SK-N-SH (cell line): ENCODE data around the gene ADAM11. TPM values are rescaled to one million over a fixed set of nuclear protein-coding genes. Genes with fewer than 3 reads are reported as not detected.
A peak's percentile ranks its signal among the peaks of the same experiment; 100 is the strongest.

Source experiments
- CTCF ChIA-PET: fragments of 300-600, 350-600 bp; formaldehyde crosslinking; extraction: SDS; loops from one replicate; lab custom pipeline; 2021; lab: Yijun Ruan, JAX
- POLR2A ChIA-PET: fragments of 350-600 bp; sonication (Branson Sonifier 250); formaldehyde crosslinking; extraction: SDS; loops from one replicate; lab custom pipeline; 2020; ENCODE audit warnings: antibody characterized with exemption, inconsistent platforms; lab: Yijun Ruan, JAX
- DNase-seq: peaks from one replicate; pipeline ENCODE4 v3.0.0; 2012
- H2AFZ ChIP-seq: fragments of 200-600 bp; sonication (generic); 2 replicates; pipeline ENCODE4 v1.8.1; 2016; ENCODE audit warnings: antibody characterized with exemption, mild to moderate bottlenecking, low read depth
- H3F3A ChIP-seq: fragments of 200-600 bp; sonication (generic); replicated peaks from 2 replicates; pipeline ENCODE3; 2016; ENCODE audit warnings: antibody characterized with exemption, mild to moderate bottlenecking; ENCODE audit not compliant: insufficient read depth
- H3K27ac ChIP-seq, 2 experiments: fragments of 200-500 bp in 1 of 2; fragments of 200-600 bp in 1 of 2; sonication (Bioruptor generic) in 1 of 2; sonication (generic), shearing (Covaris generic) in 1 of 2; 2 replicates each; pipeline versions ENCODE4 v1.5.1 to v1.6.1; 2014 to 2016; ENCODE audit warnings: low read depth in 2 of 2, inconsistent platforms in 1 of 2, low read length in 1 of 2, mild to moderate bottlenecking in 1 of 2, mixed read lengths in 1 of 2
- H3K27me3 ChIP-seq: fragments of 200-600 bp; sonication (generic), shearing (Covaris generic); 2 replicates; pipeline ENCODE4 v1.6.1; 2016; ENCODE audit warnings: mixed run types; ENCODE audit not compliant: insufficient read depth
- H3K36me3 ChIP-seq, 2 experiments: fragments of 200-500 bp in 1 of 2; fragments of 200-600 bp in 1 of 2; sonication (Bioruptor generic) in 1 of 2; sonication (generic) in 1 of 2; replicated peaks in 1 of 2; 2 replicates each; pipeline versions ENCODE3 to v1.5.1; 2014 to 2016; ENCODE audit warnings: low read length in 1 of 2, mild to moderate bottlenecking in 1 of 2; ENCODE audit not compliant: insufficient read depth in 2 of 2, control insufficient read depth in 1 of 2
- H3K4me1 ChIP-seq, 2 experiments: fragments of 200-500 bp in 1 of 2; fragments of 200-600 bp in 1 of 2; sonication (Bioruptor generic) in 1 of 2; sonication (generic), shearing (Covaris generic) in 1 of 2; 2 replicates each; pipeline versions ENCODE4 v1.5.1 to v1.6.1; 2014 to 2016; ENCODE audit warnings: low read depth in 1 of 2, low read length in 1 of 2, mixed run types in 1 of 2; ENCODE audit not compliant: insufficient read depth in 2 of 2, control insufficient read depth in 1 of 2
- H3K4me2 ChIP-seq: fragments of 200-600 bp; sonication (generic), shearing (Covaris generic); 2 replicates; pipeline ENCODE4 v1.6.1; 2017; ENCODE audit warnings: mixed run types
- H3K4me3 ChIP-seq, 2 experiments: fragments of 200-500 bp in 1 of 2; fragments of 200-600 bp in 1 of 2; sonication (Bioruptor generic) in 1 of 2; sonication (generic), shearing (Covaris generic) in 1 of 2; 2 replicates each; pipeline versions ENCODE4 v1.5.1 to v1.8.1; 2014 to 2016; ENCODE audit warnings: low read depth in 2 of 2, inconsistent platforms in 1 of 2, low read length in 1 of 2, mild to moderate bottlenecking in 1 of 2, mixed read lengths in 1 of 2, moderate library complexity in 1 of 2
- H3K79me2 ChIP-seq: fragments of 200-600 bp; sonication (generic); 2 replicates; pipeline ENCODE4 v1.8.1; 2017; ENCODE audit warnings: mild to moderate bottlenecking; ENCODE audit not compliant: insufficient read depth
- H3K9ac ChIP-seq: fragments of 200-600 bp; sonication (generic); 2 replicates; pipeline ENCODE4 v1.6.1; 2017; ENCODE audit warnings: mixed run types
- H3K9me2 ChIP-seq: fragments of 200-600 bp; sonication (generic); 2 replicates; pipeline ENCODE4 v1.6.1; 2017; ENCODE audit warnings: mixed run types
- H3K9me3 ChIP-seq: fragments of 200-600 bp; sonication (generic); 2 replicates; pipeline ENCODE4 v1.6.1; 2017; ENCODE audit warnings: mixed run types, mild to moderate bottlenecking, moderate library complexity
- H4K20me1 ChIP-seq: fragments of 200-600 bp; sonication (generic); 2 replicates; pipeline ENCODE4 v1.6.1; 2017; ENCODE audit warnings: mild to moderate bottlenecking, mixed run types; ENCODE audit not compliant: insufficient read depth
- CHD2 ChIP-seq: fragments of 150-350 bp; IDR thresholded peaks from 2 replicates; pipeline ENCODE4 v1.6.1; 2018; ENCODE audit warnings: low read length; ENCODE audit not compliant: partially characterized antibody
- FOXJ3 ChIP-seq: sonication (generic); formaldehyde crosslinking; IDR thresholded peaks from 2 replicates; pipeline ENCODE4 v1.5.1; 2020; ENCODE audit warnings: mild to moderate bottlenecking, missing genetic modification reagents
- GATA2 ChIP-seq: sonication (generic); formaldehyde crosslinking; IDR thresholded peaks from 2 replicates; pipeline ENCODE4 v1.5.0; 2020; ENCODE audit warnings: mild to moderate bottlenecking, missing genetic modification reagents
- JUND ChIP-seq: IDR thresholded peaks from 2 replicates; pipeline ENCODE4 v1.4.0; 2012
- MEF2A ChIP-seq: IDR thresholded peaks from 2 replicates; pipeline ENCODE4 v1.4.0; 2012; ENCODE audit warnings: low read depth, borderline replicate concordance
- MXI1 ChIP-seq: IDR thresholded peaks from 2 replicates; pipeline ENCODE4 v1.6.1; 2012; ENCODE audit warnings: mild to moderate bottlenecking, low read depth, low read length, improper control_type of control experiment
- NFIC ChIP-seq: IDR thresholded peaks from 2 replicates; pipeline ENCODE4 v1.4.0; 2012; ENCODE audit warnings: borderline replicate concordance
- NRF1 ChIP-seq: IDR thresholded peaks from 2 replicates; pipeline ENCODE4 v1.6.1; 2012; ENCODE audit warnings: low read depth, mild to moderate bottlenecking, low read length
- RAD21 ChIP-seq: IDR thresholded peaks from 2 replicates; pipeline ENCODE4 v1.6.1; 2012; ENCODE audit warnings: mild to moderate bottlenecking, low read length
- REST ChIP-seq: IDR thresholded peaks from 2 replicates; pipeline ENCODE4 v1.6.1; 2012; ENCODE audit warnings: mild to moderate bottlenecking, low read depth, low read length, moderate library complexity
- SMC3 ChIP-seq: IDR thresholded peaks from 2 replicates; pipeline ENCODE4 v1.6.1; 2012; ENCODE audit warnings: low read depth, low read length, improper control_type of control experiment
- TAF1 ChIP-seq: IDR thresholded peaks from 2 replicates; pipeline ENCODE4 v1.6.1; 2012; ENCODE audit warnings: low read depth, mild to moderate bottlenecking, low read length, moderate library complexity, borderline replicate concordance
- TEAD4 ChIP-seq: IDR thresholded peaks from 2 replicates; pipeline ENCODE4 v1.4.0; 2012; ENCODE audit warnings: mild to moderate bottlenecking, borderline replicate concordance; ENCODE audit not compliant: insufficient read depth
- YY1 ChIP-seq: IDR thresholded peaks from 2 replicates; pipeline ENCODE4 v1.4.0; 2012; ENCODE audit warnings: low read depth, mild to moderate bottlenecking
- ZBTB33 ChIP-seq: IDR thresholded peaks from 2 replicates; pipeline ENCODE4 v1.4.0; 2012; ENCODE audit warnings: low read depth, borderline replicate concordance
- WGBS: methylation state at CpG from one replicate; pipeline ENCODE4 v1.1.6; 2017; ENCODE audit warnings: low lambda C conversion rate; 5-methylcytosine and 5-hydroxymethylcytosine counted together
- polyA plus RNA-seq, 3 experiments: library from polyadenylated mRNA; depleted of rRNA; stranded (reverse); fragments of >200 nt; gene quantifications; 2 replicates each; pipeline ENCODE4 v1.2.3, GENCODE V29; 2012
- TF ChIP-seq, protein P1 (sequence below): IDR thresholded peaks from 2 replicates; pipeline ENCODE4 v1.4.0; 2012; ENCODE audit warnings: low read depth
- TF ChIP-seq, protein P2 (sequence below): fragments of 150-350 bp; IDR thresholded peaks from 2 replicates; pipeline ENCODE4 v1.6.1; 2017; ENCODE audit warnings: antibody characterized with exemption, low read length, low read depth, borderline replicate concordance
- TF ChIP-seq, protein P3 (sequence below): IDR thresholded peaks from 2 replicates; pipeline ENCODE4 v1.4.0; 2012; ENCODE audit warnings: low read depth, borderline replicate concordance

Gene ADAM11
- polyA plus RNA-seq, 1 of the 3 experiments (the other 2 are of a cell fraction), result 2.5 TPM

GRCh38 chr17:44794851-44795413 is 36.1 kb downstream of the ADAM11 start (continued):
- TF ChIP-seq ZBTB33 (no peak), MEF2A (0 out of 2 replicates have a peak, but pooled peaks have one; percentile 22), JUND (peak; percentile 63), NFIC (no peak), MXI1 (no peak), YY1 (0 out of 2 replicates have a peak, but pooled peaks have one; percentile 36), SMC3 (no peak)
- TF ChIP-seq, protein P1, sequence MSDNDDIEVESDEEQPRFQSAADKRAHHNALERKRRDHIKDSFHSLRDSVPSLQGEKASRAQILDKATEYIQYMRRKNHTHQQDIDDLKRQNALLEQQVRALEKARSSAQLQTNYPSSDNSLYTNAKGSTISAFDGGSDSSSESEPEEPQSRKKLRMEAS, result no peak
- TF ChIP-seq, protein P2, sequence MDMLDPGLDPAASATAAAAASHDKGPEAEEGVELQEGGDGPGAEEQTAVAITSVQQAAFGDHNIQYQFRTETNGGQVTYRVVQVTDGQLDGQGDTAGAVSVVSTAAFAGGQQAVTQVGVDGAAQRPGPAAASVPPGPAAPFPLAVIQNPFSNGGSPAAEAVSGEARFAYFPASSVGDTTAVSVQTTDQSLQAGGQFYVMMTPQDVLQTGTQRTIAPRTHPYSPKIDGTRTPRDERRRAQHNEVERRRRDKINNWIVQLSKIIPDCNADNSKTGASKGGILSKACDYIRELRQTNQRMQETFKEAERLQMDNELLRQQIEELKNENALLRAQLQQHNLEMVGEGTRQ, result no peak

GRCh38 chr17:44795421-44795820 is 36.6 kb downstream of the ADAM11 start:
- peaks cover 0 to 28% of the 10 kb centered on the region in 2 experiments for H3K36me3 ChIP-seq
- peaks cover 0 to 12% of the 10 kb centered on the region in 2 experiments; a peak in 1 of 4 replicates for H3K4me1 ChIP-seq
- H4K20me1 ChIP-seq, result no peaks in the 10 kb centered on the region
- H3K4me2 ChIP-seq, result 0 out of 2 replicates have a peak overlapping the region, but pooled peaks have one; percentile 21
- no peaks in the 10 kb centered on the region for H3K9me2 ChIP-seq
- H3K79me2 ChIP-seq, result peaks cover 23% of the 10 kb centered on the region
- no peak for DNase-seq
- H3K9ac ChIP-seq, result peak overlapping the region; percentile 17; the same call in 1 of the 2 replicates
- H3F3A ChIP-seq, result peaks cover 39% of the 10 kb centered on the region
- H3K4me3 ChIP-seq, result no peak overlapping the region
- peak overlapping the region in 1 of 2 experiments; percentile 78; a peak in 2 of 4 replicates for H3K27ac ChIP-seq
- H2AFZ ChIP-seq, result no peak overlapping the region
- WGBS, result 86% methylated on average over 9 of the region's 9 CpGs
- ChIA-PET CTCF (interaction anchor here (1.1 to 2.5 kb wide), 4 partner anchors 10 to 83 kb away, joined by 3 to 17 read pairs (median 9); no protein-coding TSS in a partner anchor), POLR2A (no interaction called here)
- no peaks in the 10 kb centered on the region for H3K27me3 ChIP-seq
- no peaks in the 10 kb centered on the region for H3K9me3 ChIP-seq
- TF ChIP-seq CHD2 (no peak), RAD21 (no peak), TAF1 (no peak), TEAD4 (no peak), NRF1 (no peak), FOXJ3 (CRISPR knock-in tag) (no peak), REST (no peak), GATA2 (CRISPR knock-in tag) (no peak)
- TF ChIP-seq, protein P3, sequence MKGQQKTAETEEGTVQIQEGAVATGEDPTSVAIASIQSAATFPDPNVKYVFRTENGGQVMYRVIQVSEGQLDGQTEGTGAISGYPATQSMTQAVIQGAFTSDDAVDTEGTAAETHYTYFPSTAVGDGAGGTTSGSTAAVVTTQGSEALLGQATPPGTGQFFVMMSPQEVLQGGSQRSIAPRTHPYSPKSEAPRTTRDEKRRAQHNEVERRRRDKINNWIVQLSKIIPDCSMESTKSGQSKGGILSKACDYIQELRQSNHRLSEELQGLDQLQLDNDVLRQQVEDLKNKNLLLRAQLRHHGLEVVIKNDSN, result no peak
